IMR-90 (cell line): Measurements from ENCODE around the gene KIAA0825. TPM values are rescaled to one million over a fixed set of nuclear protein-coding genes. Genes with fewer than 3 reads are reported as not detected.

ENCODE experiments used
- ATAC-seq: fragments of 200-7000 bp; cut with Tn5 transposase; 2 replicates; pipeline ENCODE4 v1.9.1; 2020; ENCODE audit warnings: low read depth, mild to moderate bottlenecking, moderate library complexity
- BruUV-seq: library from RNA; stranded (reverse); fragments of 400-500 nt; replicated peaks from 2 replicates; lab custom pipeline; 2021; lab: Mats Ljungman, UMichigan
- CTCF ChIA-PET: fragments of 300-600 bp; formaldehyde crosslinking; extraction: SDS; loops from one replicate; lab custom pipeline; 2021; ENCODE audit warnings: antibody characterized with exemption; lab: Yijun Ruan, JAX
- POLR2A ChIA-PET: fragments of 300-600 bp; sonication (Branson Sonifier 250); formaldehyde crosslinking; loops from one replicate; lab custom pipeline; 2022; ENCODE audit warnings: antibody characterized with exemption; ENCODE audit not compliant: unreplicated experiment; lab: Charles Lee
- DNase-seq: peaks from one replicate; pipeline ENCODE4 v3.0.0; 2013
- H2AFZ ChIP-seq: replicated peaks from 2 replicates; pipeline ENCODE3; 2013; ENCODE audit warnings: low read length, mild to moderate bottlenecking; ENCODE audit not compliant: poor library complexity
- H2AK5ac ChIP-seq: 2 replicates; pipeline ENCODE4 v1.6.1; 2013; ENCODE audit warnings: low read depth, low read length, inconsistent platforms
- H2AK9ac ChIP-seq: replicated peaks from 2 replicates; pipeline ENCODE3; 2013; ENCODE audit warnings: mild to moderate bottlenecking, low read depth, low read length, moderate library complexity; ENCODE audit not compliant: poor library complexity
- H2BK120ac ChIP-seq: 2 replicates; pipeline ENCODE4 v1.6.1; 2013; ENCODE audit warnings: low read depth, low read length, inconsistent platforms
- H2BK15ac ChIP-seq: 3 replicates; pipeline ENCODE4 v1.6.1; 2013; ENCODE audit warnings: low read depth, low read length, inconsistent platforms
- H2BK20ac ChIP-seq: 2 replicates; pipeline ENCODE4 v1.6.1; 2013; ENCODE audit warnings: low read depth, mild to moderate bottlenecking, inconsistent platforms, low read length, moderate library complexity
- H2BK5ac ChIP-seq: 2 replicates; pipeline ENCODE4 v1.6.1; 2013; ENCODE audit warnings: mild to moderate bottlenecking, low read depth, low read length, inconsistent platforms; ENCODE audit not compliant: poor library complexity, severe bottlenecking
- H3K14ac ChIP-seq: replicated peaks from 2 replicates; pipeline ENCODE4 v1.6.1; 2013; ENCODE audit warnings: low read depth, low read length, inconsistent platforms
- H3K18ac ChIP-seq: 2 replicates; pipeline ENCODE4 v1.6.1; 2013; ENCODE audit warnings: low read depth, low read length, control low read depth
- H3K23ac ChIP-seq: 2 replicates; pipeline ENCODE4 v1.6.1; 2013; ENCODE audit warnings: low read depth, low read length, inconsistent platforms
- H3K27ac ChIP-seq: 2 replicates; pipeline ENCODE4 v1.5.1; 2013; ENCODE audit warnings: mild to moderate bottlenecking, control low read depth, low read length; ENCODE audit not compliant: insufficient read depth
- H3K27me3 ChIP-seq: 2 replicates; pipeline ENCODE4 v1.6.1; 2013; ENCODE audit warnings: low read length; ENCODE audit not compliant: control insufficient read depth, insufficient read depth
- H3K36me3 ChIP-seq: 2 replicates; pipeline ENCODE4 v1.6.1; 2013; ENCODE audit warnings: low read length, mixed read lengths; ENCODE audit not compliant: control insufficient read depth, insufficient read depth
- H3K4ac ChIP-seq: 2 replicates; pipeline ENCODE4 v1.6.1; 2013; ENCODE audit warnings: low read depth, low read length, inconsistent platforms
- H3K4me1 ChIP-seq: 2 replicates; pipeline ENCODE4 v1.6.1; 2013; ENCODE audit warnings: low read length, mixed read lengths; ENCODE audit not compliant: control insufficient read depth, insufficient read depth
- H3K4me2 ChIP-seq: 2 replicates; pipeline ENCODE4 v1.6.1; 2013; ENCODE audit warnings: low read depth, mild to moderate bottlenecking, control low read depth, low read length, moderate library complexity
- H3K4me3 ChIP-seq: 2 replicates; pipeline ENCODE4 v1.5.1; 2013; ENCODE audit warnings: low read depth, mild to moderate bottlenecking, control low read depth, low read length, moderate library complexity; ENCODE audit not compliant: insufficient read depth
- H3K56ac ChIP-seq: 2 replicates; pipeline ENCODE4 v1.6.1; 2013; ENCODE audit warnings: low read length, inconsistent platforms; ENCODE audit not compliant: insufficient read depth; ENCODE audit errors: extremely low read depth
- H3K79me1 ChIP-seq, 2 experiments: 2 replicates each; pipeline ENCODE4 v1.6.1; 2013; ENCODE audit warnings: low read length in 2 of 2, inconsistent platforms in 1 of 2, low read depth in 1 of 2
- H3K9ac ChIP-seq: 2 replicates; pipeline ENCODE4 v1.6.1; 2013; ENCODE audit warnings: low read depth, low read length, control low read depth
- H3K9me1 ChIP-seq: 2 replicates; pipeline ENCODE4 v1.6.1; 2013; ENCODE audit warnings: low read length, inconsistent platforms; ENCODE audit not compliant: insufficient read depth
- H3K9me3 ChIP-seq: 2 replicates; pipeline ENCODE4 v1.6.1; 2013; ENCODE audit warnings: low read length; ENCODE audit not compliant: control insufficient read depth, insufficient read depth
- H4K20me1 ChIP-seq: 2 replicates; pipeline ENCODE4 v1.6.1; 2013; ENCODE audit warnings: low read length, inconsistent platforms; ENCODE audit not compliant: insufficient read depth
- H4K5ac ChIP-seq: 2 replicates; pipeline ENCODE4 v1.6.1; 2013; ENCODE audit warnings: mild to moderate bottlenecking, low read depth, low read length, control low read depth
- H4K8ac ChIP-seq, 2 experiments: 2 replicates each; pipeline ENCODE4 v1.6.1; 2013; ENCODE audit warnings: low read depth in 2 of 2, low read length in 2 of 2, control low read depth in 1 of 2, inconsistent platforms in 1 of 2
- H4K91ac ChIP-seq: 2 replicates; pipeline ENCODE4 v1.6.1; 2013; ENCODE audit warnings: low read depth, low read length, inconsistent platforms; ENCODE audit not compliant: insufficient read depth
- BHLHE40 ChIP-seq: fragments of 150-350 bp; IDR thresholded peaks from 2 replicates; pipeline ENCODE4 v1.6.1; 2016; ENCODE audit warnings: mild to moderate bottlenecking, low read depth, low read length
- CEBPB ChIP-seq: IDR thresholded peaks from 2 replicates; pipeline ENCODE4 v1.6.1; 2012; ENCODE audit warnings: low read depth, low read length, improper control_type of control experiment
- CHD1 ChIP-seq: IDR thresholded peaks from 2 replicates; pipeline ENCODE4 v1.6.1; 2012; ENCODE audit warnings: low read depth, low read length, improper control_type of control experiment
- CTCF ChIP-seq: conservative IDR thresholded peaks from 2 replicates; pipeline ENCODE4 v1.5.1; 2012; ENCODE audit warnings: mild to moderate bottlenecking, low read depth, low read length, improper control_type of control experiment
- FOS ChIP-seq: fragments of 150-350 bp; IDR thresholded peaks from 2 replicates; pipeline ENCODE4 v1.6.1; 2016; ENCODE audit warnings: low read depth, low read length
- MAFK ChIP-seq: IDR thresholded peaks from 2 replicates; pipeline ENCODE4 v1.6.1; 2012; ENCODE audit warnings: low read depth, low read length, improper control_type of control experiment
- MAZ ChIP-seq: IDR thresholded peaks from 2 replicates; pipeline ENCODE4 v1.6.1; 2012; ENCODE audit warnings: low read depth, mild to moderate bottlenecking, low read length, improper control_type of control experiment, moderate library complexity, borderline replicate concordance
- MXI1 ChIP-seq: IDR thresholded peaks from 2 replicates; pipeline ENCODE4 v1.6.1; 2012; ENCODE audit warnings: low read depth, mild to moderate bottlenecking, low read length, moderate library complexity, borderline replicate concordance
- NFE2L2 ChIP-seq: fragments of 150-350 bp; IDR thresholded peaks from 2 replicates; pipeline ENCODE4 v1.6.1; 2016; ENCODE audit warnings: low read depth, mild to moderate bottlenecking, low read length
- POLR2A ChIP-seq: IDR thresholded peaks from 2 replicates; pipeline ENCODE4 v1.6.1; 2012; ENCODE audit warnings: mild to moderate bottlenecking, low read depth, low read length
- RAD21 ChIP-seq: IDR thresholded peaks from 2 replicates; pipeline ENCODE4 v1.6.1; 2012; ENCODE audit warnings: low read length, improper control_type of control experiment
- RCOR1 ChIP-seq: IDR thresholded peaks from 2 replicates; pipeline ENCODE4 v1.6.1; 2012; ENCODE audit warnings: mild to moderate bottlenecking, low read length, improper control_type of control experiment; ENCODE audit not compliant: insufficient replicate concordance
- RFX5 ChIP-seq: IDR thresholded peaks from 2 replicates; pipeline ENCODE4 v1.8.0; 2012; ENCODE audit warnings: low read depth, mild to moderate bottlenecking, low read length, moderate library complexity
- SMC3 ChIP-seq: fragments of 150-350 bp; IDR thresholded peaks from 2 replicates; pipeline ENCODE4 v1.6.1; 2016; ENCODE audit warnings: low read depth, mild to moderate bottlenecking, antibody characterized with exemption, low read length, moderate library complexity
- WGBS, 2 experiments: methylation state at CpG; one replicate each; pipeline versions ENCODE4 v1.1.5 to v1.1.7; 2013; ENCODE audit warnings: missing lambda C conversion rate in 2 of 2; ENCODE audit not compliant: insufficient read length in 1 of 2; ENCODE audit errors: extremely low coverage in 2 of 2; 5-methylcytosine and 5-hydroxymethylcytosine counted together
- dilution Hi-C: fragments of 300-500 bp; cut with HindIII; formaldehyde crosslinking; loops from one replicate; pipeline ENCODE4 v1.14.3; 2018; ENCODE audit warnings: low sequenced_read_pairs; ENCODE audit not compliant: unreplicated experiment
- in situ Hi-C: fragments of 300-500 bp; cut with MboI; formaldehyde crosslinking; loops from 3 replicates; pipeline ENCODE4 v1.14.3; 2019; ENCODE audit warnings: low sequenced_read_pairs, inconsistent platforms, mixed read lengths
- intact Hi-C: fragments of 100-400 bp; cut with micrococcal nuclease; formaldehyde crosslinking; loops from 2 replicates; pipeline ENCODE4 v1.10.0; 2022
- polyA plus RNA-seq, 3 experiments: library from polyadenylated mRNA; depleted of rRNA; stranded (reverse); fragments of >200 nt; gene quantifications; 2 replicates each; pipeline ENCODE4 v1.2.3, GENCODE V29; 2012; ENCODE audit warnings: low replicate concordance in 1 of 3
- total RNA-seq: library from RNA; depleted of rRNA; stranded (reverse); fragments of >200 nt; gene quantifications from 2 replicates; pipeline ENCODE4 v1.2.3, GENCODE V29; 2012
- TF ChIP-seq, protein P1 (sequence below): fragments of 150-350 bp; IDR thresholded peaks from 2 replicates; pipeline ENCODE4 v1.6.1; 2016; ENCODE audit warnings: low read depth, mild to moderate bottlenecking, low read length, moderate library complexity, borderline replicate concordance
- TF ChIP-seq, protein P2 (sequence below): fragments of 150-350 bp; IDR thresholded peaks from 2 replicates; pipeline ENCODE4 v1.6.1; 2017; ENCODE audit warnings: mild to moderate bottlenecking, antibody characterized with exemption, low read length, low read depth

KIAA0825 gene
- total and polyA plus RNA-seq, 2 of the 4 experiments (the other 2 are of a cell fraction) = 0.46 to 1.8 TPM

DNA sequence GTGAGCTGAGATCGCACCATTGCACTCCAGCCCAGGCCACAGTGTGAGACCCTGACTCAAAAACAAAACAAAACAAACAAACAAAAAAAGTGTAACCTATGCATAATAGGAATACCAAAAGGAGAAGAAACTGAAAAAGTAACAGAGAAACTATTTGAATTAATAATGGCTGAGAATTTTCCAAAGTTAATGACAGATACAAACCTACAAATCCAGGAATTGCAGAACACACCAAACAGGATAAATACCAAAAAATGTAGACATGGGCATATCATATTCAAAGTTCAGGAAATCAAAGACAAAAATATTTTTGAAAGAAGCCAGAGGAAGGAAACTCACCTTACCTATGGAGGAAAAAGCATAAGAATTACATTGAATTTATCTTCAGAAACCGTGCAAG, 493.3 kb downstream of the KIAA0825 start:
- no peak overlapping the region for H2AFZ ChIP-seq
- DNase-seq = no peak
- H2AK5ac ChIP-seq = no peak overlapping the region
- H4K20me1 ChIP-seq = no peaks in the 10 kb centered on the region
- no peak overlapping the region for H3K4me2 ChIP-seq
- H4K91ac ChIP-seq = no peak overlapping the region
- H3K56ac ChIP-seq = no peak overlapping the region
- no peak overlapping the region for H2BK5ac ChIP-seq
- no peak overlapping the region for H3K4me3 ChIP-seq
- intact Hi-C loops = loop anchor here (5.0 kb wide), 1 partner anchor 1958 kb away; no protein-coding TSS in a partner anchor
- no peak overlapping the region for H3K18ac ChIP-seq
- no peaks in the 10 kb centered on the region for H3K9me3 ChIP-seq
- H2BK15ac ChIP-seq = no peak overlapping the region
- no peak for TF ChIP-seq MAFK
- TF ChIP-seq RCOR1 = no peak
- no peak for TF ChIP-seq BHLHE40
- no peak for TF ChIP-seq FOS
- no peak for TF ChIP-seq MAZ
- TF ChIP-seq POLR2A = no peak
- no peak for TF ChIP-seq RFX5
- no peak for TF ChIP-seq CEBPB
- no peak for TF ChIP-seq RAD21
- no peak for TF ChIP-seq NFE2L2
- TF ChIP-seq, protein P1, sequence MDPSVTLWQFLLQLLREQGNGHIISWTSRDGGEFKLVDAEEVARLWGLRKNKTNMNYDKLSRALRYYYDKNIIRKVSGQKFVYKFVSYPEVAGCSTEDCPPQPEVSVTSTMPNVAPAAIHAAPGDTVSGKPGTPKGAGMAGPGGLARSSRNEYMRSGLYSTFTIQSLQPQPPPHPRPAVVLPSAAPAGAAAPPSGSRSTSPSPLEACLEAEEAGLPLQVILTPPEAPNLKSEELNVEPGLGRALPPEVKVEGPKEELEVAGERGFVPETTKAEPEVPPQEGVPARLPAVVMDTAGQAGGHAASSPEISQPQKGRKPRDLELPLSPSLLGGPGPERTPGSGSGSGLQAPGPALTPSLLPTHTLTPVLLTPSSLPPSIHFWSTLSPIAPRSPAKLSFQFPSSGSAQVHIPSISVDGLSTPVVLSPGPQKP = no peak
- no peak for TF ChIP-seq CHD1
- no peak for TF ChIP-seq CTCF
- TF ChIP-seq, protein P2, sequence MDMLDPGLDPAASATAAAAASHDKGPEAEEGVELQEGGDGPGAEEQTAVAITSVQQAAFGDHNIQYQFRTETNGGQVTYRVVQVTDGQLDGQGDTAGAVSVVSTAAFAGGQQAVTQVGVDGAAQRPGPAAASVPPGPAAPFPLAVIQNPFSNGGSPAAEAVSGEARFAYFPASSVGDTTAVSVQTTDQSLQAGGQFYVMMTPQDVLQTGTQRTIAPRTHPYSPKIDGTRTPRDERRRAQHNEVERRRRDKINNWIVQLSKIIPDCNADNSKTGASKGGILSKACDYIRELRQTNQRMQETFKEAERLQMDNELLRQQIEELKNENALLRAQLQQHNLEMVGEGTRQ = no peak
- no peak for TF ChIP-seq MXI1
- no peak for TF ChIP-seq SMC3
- no peaks in the 10 kb centered on the region for H3K9me1 ChIP-seq
- no peaks in the 10 kb centered on the region; the same call in 1 of the 2 replicates for H3K4me1 ChIP-seq
- H3K27me3 ChIP-seq = no peaks in the 10 kb centered on the region
- in situ Hi-C loops = no loop called here
- ATAC-seq = no peak
- no peak overlapping the region for H2BK120ac ChIP-seq
- dilution Hi-C loops = no loop called here
- H3K23ac ChIP-seq = no peak overlapping the region
- H4K8ac ChIP-seq = no peak overlapping the region
- no peaks in the 10 kb centered on the region for H3K36me3 ChIP-seq
- CTCF ChIA-PET = interaction anchor here (0.6 kb wide), 1 partner anchor 279 kb away, joined by 3 read pairs; no protein-coding TSS in a partner anchor
- no peak overlapping the region for H4K5ac ChIP-seq
- POLR2A ChIA-PET = no interaction called here
- no CpG with 5 or more reads among the region's 2 CpGs for WGBS, 2 experiments
- H3K9ac ChIP-seq = no peak overlapping the region
- H2AK9ac ChIP-seq = no peak overlapping the region
- no peak overlapping the region for H3K14ac ChIP-seq
- no peaks in the 10 kb centered on the region for H3K79me1 ChIP-seq
- BruUV-seq = no TSS peak
- H3K27ac ChIP-seq = no peak overlapping the region
- no peak overlapping the region for H3K4ac ChIP-seq
- H2BK20ac ChIP-seq = no peak overlapping the region
